KMS-11 (cell line): ENCODE data around the gene VWA5B2.
"Not testable (repeated sequence)": the region's sequence is repeated elsewhere in the genome, so short reads cannot be mapped to it uniquely, and the experiment has no call there.

ENCODE experiments used
- H2AFZ ChIP-seq: fragments of 200-600 bp; sonication (generic); 2 replicates; pipeline ENCODE4 v1.6.1; 2016; ENCODE audit warnings: antibody characterized with exemption, mixed run types, low read depth
- H3K27ac ChIP-seq: fragments of 200-600 bp; sonication (generic); 2 replicates; pipeline ENCODE4 v1.6.1; 2016; ENCODE audit warnings: mild to moderate bottlenecking, mixed run types
- H3K27me3 ChIP-seq: fragments of 200-600 bp; sonication (generic); 2 replicates; pipeline ENCODE4 v1.6.1; 2017; ENCODE audit warnings: mild to moderate bottlenecking, low read depth, mixed run types, moderate library complexity; ENCODE audit not compliant: insufficient read depth
- H3K36me3 ChIP-seq: fragments of 200-600 bp; sonication (generic); 2 replicates; pipeline ENCODE4 v1.6.1; 2017; ENCODE audit warnings: mild to moderate bottlenecking, mixed run types; ENCODE audit not compliant: insufficient read depth
- H3K4me1 ChIP-seq: fragments of 200-600 bp; sonication (generic); 2 replicates; pipeline ENCODE4 v1.6.1; 2016; ENCODE audit warnings: mild to moderate bottlenecking, low read depth, mixed run types; ENCODE audit not compliant: poor library complexity, severe bottlenecking
- H3K4me2 ChIP-seq: fragments of 200-600 bp; sonication (generic); 2 replicates; pipeline ENCODE4 v1.7.0; 2016; ENCODE audit warnings: mild to moderate bottlenecking, mixed run types
- H3K4me3 ChIP-seq: fragments of 200-600 bp; sonication (generic); IDR thresholded peaks from 2 replicates; pipeline ENCODE4 v1.6.1; 2017; ENCODE audit warnings: low read depth, low read length, mixed read lengths; ENCODE audit not compliant: insufficient read depth
- H3K79me2 ChIP-seq: fragments of 200-600 bp; sonication (generic); 2 replicates; pipeline ENCODE4 v1.6.1; 2016; ENCODE audit warnings: low read depth, mixed run types; ENCODE audit not compliant: insufficient read depth
- H3K9ac ChIP-seq: fragments of 200-600 bp; sonication (generic); 2 replicates; pipeline ENCODE4 v1.6.1; 2016; ENCODE audit warnings: mild to moderate bottlenecking, mixed run types
- H4K20me1 ChIP-seq: fragments of 200-600 bp; sonication (generic); 2 replicates; pipeline ENCODE4 v1.6.1; 2016; ENCODE audit warnings: mild to moderate bottlenecking, mixed run types; ENCODE audit not compliant: insufficient read depth
- CTCF ChIP-seq: fragments of 200-600 bp; sonication (generic); conservative IDR thresholded peaks from 2 replicates; pipeline ENCODE4 v1.6.1; 2017; ENCODE audit warnings: low read depth, mild to moderate bottlenecking, antibody characterized with exemption, low read length, moderate library complexity, mixed read lengths

VWA5B2 gene

DNA sequence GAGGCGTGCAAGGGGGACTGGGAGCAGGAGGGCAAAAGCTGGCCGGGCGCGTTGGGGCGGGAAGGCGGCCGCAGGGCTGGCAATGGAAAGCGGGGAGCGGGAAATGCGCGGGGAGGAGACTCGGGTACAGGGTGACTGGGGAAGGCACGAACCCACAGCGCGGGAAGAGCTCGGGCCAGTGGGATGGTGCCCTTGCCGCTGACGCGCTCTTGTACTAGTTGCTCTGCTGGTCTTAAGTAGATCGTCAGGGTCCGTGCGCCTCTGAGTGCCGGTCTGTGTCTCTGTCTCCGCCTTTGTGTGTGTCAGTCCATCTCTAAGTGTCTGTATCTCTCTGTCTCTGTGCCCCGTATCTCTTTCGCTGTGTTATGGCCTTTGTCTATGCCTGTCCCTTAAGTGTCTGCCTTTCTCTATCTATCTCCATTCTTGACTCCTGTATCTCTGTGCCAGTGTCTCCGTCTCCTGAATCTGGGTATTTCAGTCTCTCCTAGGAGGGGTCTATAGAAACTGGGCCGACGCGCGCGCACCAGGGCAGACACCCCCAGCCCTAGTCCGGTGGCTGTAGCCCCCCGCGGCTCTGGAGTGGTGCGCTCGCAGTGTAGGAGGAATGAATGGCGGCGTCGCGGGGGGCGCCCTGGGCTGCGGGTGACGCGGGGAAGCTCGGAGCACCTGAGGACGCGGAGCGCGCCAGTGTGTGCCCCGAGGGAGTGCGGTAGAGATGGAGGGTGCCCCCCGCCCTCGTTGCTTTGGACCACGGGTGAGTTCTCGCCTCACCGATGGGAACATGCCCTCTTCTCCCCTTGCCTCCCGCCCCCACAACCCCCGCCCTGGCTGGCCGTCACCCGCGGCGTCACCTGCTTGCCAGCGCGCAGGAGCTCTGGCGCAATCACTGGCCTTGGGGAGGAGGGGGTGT is 32.7 kb downstream of the VWA5B2 start:
- Histone ChIP-seq H3K79me2 (no peaks in the 10 kb centered on the region), H3K27me3 (peaks cover 6% of the 10 kb centered on the region), H3K36me3 (no peaks in the 10 kb centered on the region), H3K9ac (peak overlapping the region; percentile 30; the same call in 1 of the 2 replicates), H3K4me3 (no peak overlapping the region), H3K4me2 (peak overlapping the region; percentile 67), H4K20me1 (no peaks in the 10 kb centered on the region), H3K27ac (no peak overlapping the region), H2AFZ (peak overlapping the region; percentile 88), H3K4me1 (peaks cover 8% of the 10 kb centered on the region)
- no peak for TF ChIP-seq CTCF

DNA sequence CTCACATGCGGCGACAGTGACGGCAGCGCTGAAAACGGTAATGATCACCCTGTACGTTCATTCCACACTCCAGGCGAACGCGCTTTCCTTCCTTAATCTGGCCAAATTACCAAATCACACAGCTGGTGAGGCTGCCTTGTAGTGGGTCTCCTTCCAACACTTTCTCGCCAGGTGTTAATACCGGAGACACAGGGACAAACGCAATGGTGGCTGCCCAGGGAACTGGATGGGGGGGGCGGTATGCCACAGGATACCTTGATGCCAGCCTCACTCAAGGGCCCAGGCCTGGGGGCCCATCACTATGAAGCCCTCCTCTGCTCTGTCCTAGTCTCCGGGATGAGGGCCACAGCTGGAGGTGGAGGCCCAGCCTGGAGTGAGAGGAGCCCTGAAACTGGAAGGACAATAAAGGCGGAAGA is 33.4 kb downstream of the VWA5B2 start:
- Histone ChIP-seq H3K9ac (no peak overlapping the region), H2AFZ (no peak overlapping the region), H3K36me3 (no peaks in the 10 kb centered on the region), H3K27ac (no peak overlapping the region), H3K4me2 (no peak overlapping the region), H3K4me3 (no peak overlapping the region), H3K4me1 (peaks cover 8% of the 10 kb centered on the region), H3K79me2 (no peaks in the 10 kb centered on the region), H4K20me1 (no peaks in the 10 kb centered on the region), H3K27me3 (peaks cover 6% of the 10 kb centered on the region)
- no peak for TF ChIP-seq CTCF

- H3K9ac ChIP-seq, H3K27me3 ChIP-seq, H3K4me2 ChIP-seq, H3K36me3 ChIP-seq, H3K4me1 ChIP-seq, H3K27ac ChIP-seq, H4K20me1 ChIP-seq, H3K79me2 ChIP-seq, H3K4me3 ChIP-seq, H2AFZ ChIP-seq: not testable (repeated sequence)
These were observed 37.9 kb downstream of the VWA5B2 start for GRCh38 chr3:184267249-184267648.

DNA sequence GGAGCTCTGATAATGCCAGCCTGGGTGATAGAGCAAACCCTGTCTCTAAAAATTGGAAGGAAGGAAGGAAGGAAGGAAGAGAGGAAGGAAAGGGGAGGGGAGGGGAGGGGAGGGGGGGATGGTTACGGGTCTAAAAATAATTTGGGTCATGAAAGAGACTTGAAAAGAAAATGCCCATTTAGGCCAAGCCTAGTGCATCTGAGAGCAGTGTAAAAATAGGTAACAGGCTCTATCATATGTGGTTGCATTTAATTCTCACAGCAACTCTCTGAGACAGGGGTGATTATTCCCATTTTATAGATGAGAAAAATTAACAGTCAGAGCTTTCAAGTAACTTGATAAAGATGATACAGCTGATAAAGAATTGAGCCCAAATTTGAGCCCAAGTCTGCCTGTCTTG is 42.9 kb downstream of the VWA5B2 start:
- Histone ChIP-seq H3K36me3 (no peaks in the 10 kb centered on the region), H2AFZ (no peak overlapping the region), H3K27me3 (0 out of 2 replicates have a peak, but pooled peaks cover under 1% of the 10 kb centered on the region), H4K20me1 (no peaks in the 10 kb centered on the region), H3K4me3 (no peak overlapping the region), H3K4me1 (no peaks in the 10 kb centered on the region), H3K27ac (no peak overlapping the region), H3K4me2 (no peak overlapping the region), H3K9ac (no peak overlapping the region), H3K79me2 (no peaks in the 10 kb centered on the region)
- TF ChIP-seq CTCF, result no peak

GRCh38 chr3:184275381-184275701 is 46.0 kb downstream of the VWA5B2 start:
- Histone ChIP-seq H4K20me1 (no peaks in the 10 kb centered on the region), H3K4me2 (no peak overlapping the region), H3K9ac (no peak overlapping the region), H2AFZ (no peak overlapping the region), H3K4me1 (no peaks in the 10 kb centered on the region), H3K27me3 (0 out of 2 replicates have a peak, but pooled peaks cover 3% of the 10 kb centered on the region), H3K36me3 (no peaks in the 10 kb centered on the region), H3K79me2 (no peaks in the 10 kb centered on the region), H3K4me3 (no peak overlapping the region), H3K27ac (no peak overlapping the region)
- TF ChIP-seq CTCF, result no peak
